Endodermal cell (in vitro differentiated cells): Measurements from ENCODE around the gene SREBF2. TPM values are rescaled to one million over a fixed set of nuclear protein-coding genes. Genes with fewer than 3 reads are reported as not detected.

Source experiments
- DNase-seq: peaks from one replicate; pipeline ENCODE4 v3.0.0-alpha.2; 2017
- H3K27ac ChIP-seq: 2 replicates; pipeline ENCODE4 v1.5.1; 2013; ENCODE audit warnings: mild to moderate bottlenecking, low read depth, low read length, moderate library complexity
- H3K27me3 ChIP-seq: 2 replicates; pipeline ENCODE4 v1.6.1; 2013; ENCODE audit warnings: mild to moderate bottlenecking, low read length, moderate library complexity; ENCODE audit not compliant: insufficient read depth, control insufficient read depth, poor library complexity, severe bottlenecking
- H3K36me3 ChIP-seq: 2 replicates; pipeline ENCODE4 v1.7.0; 2013; ENCODE audit warnings: mild to moderate bottlenecking, low read length, moderate library complexity; ENCODE audit not compliant: control insufficient read depth, insufficient read depth
- H3K4me1 ChIP-seq: one replicate; pipeline ENCODE4 v1.7.0; 2013; ENCODE audit warnings: low read length; ENCODE audit not compliant: control insufficient read depth, insufficient read depth
- H3K4me3 ChIP-seq: 2 replicates; pipeline ENCODE4 v1.5.1; 2013; ENCODE audit warnings: mild to moderate bottlenecking, low read length, moderate library complexity
- H3K9ac ChIP-seq: 2 replicates; pipeline ENCODE4 v1.6.1; 2013; ENCODE audit warnings: mild to moderate bottlenecking, low read length, moderate library complexity; ENCODE audit not compliant: poor library complexity, severe bottlenecking; ENCODE audit errors: extremely low read depth
- H3K9me3 ChIP-seq: 2 replicates; pipeline ENCODE4 v1.6.1; 2013; ENCODE audit warnings: mild to moderate bottlenecking, low read length, moderate library complexity; ENCODE audit not compliant: control insufficient read depth
- H3K27ac Mint-ChIP-seq: 2 replicates; pipeline ENCODE4 v1.8.0; 2020; ENCODE audit warnings: mixed read lengths
- H3K27me3 Mint-ChIP-seq: 2 replicates; pipeline ENCODE4 v1.8.0; 2021; ENCODE audit warnings: mild to moderate bottlenecking, mixed read lengths; ENCODE audit not compliant: insufficient read depth
- H3K36me3 Mint-ChIP-seq: 2 replicates; pipeline ENCODE4 v1.8.0; 2020; ENCODE audit warnings: low read depth, mixed read lengths
- H3K4me1 Mint-ChIP-seq: 2 replicates; pipeline ENCODE4 v1.8.0; 2020; ENCODE audit warnings: mixed read lengths
- H3K4me3 Mint-ChIP-seq: 2 replicates; pipeline ENCODE4 v1.8.0; 2020; ENCODE audit warnings: mild to moderate bottlenecking, moderate library complexity, mixed read lengths
- H3K9me3 Mint-ChIP-seq: 2 replicates; pipeline ENCODE4 v1.8.0; 2020; ENCODE audit warnings: mild to moderate bottlenecking, mixed read lengths
- CTCF ChIP-seq: fragments of 200-600 bp; sonication (generic); conservative IDR thresholded peaks from 2 replicates; pipeline ENCODE4 v1.5.0; 2021; ENCODE audit warnings: antibody characterized with exemption, mild to moderate bottlenecking
- WGBS, 2 experiments: methylation state at CpG; one replicate each; pipeline versions ENCODE4 v1.1.5 to v1.1.7; 2013; ENCODE audit warnings: missing lambda C conversion rate in 2 of 2, mixed read lengths in 1 of 2; ENCODE audit not compliant: insufficient coverage in 1 of 2, insufficient read length in 1 of 2; 5-methylcytosine and 5-hydroxymethylcytosine counted together
- total RNA-seq, 2 donors: library from RNA; stranded (reverse); fragmentation: NEBNext Ultra II Directional in 1 of 2; extraction: Animal tissue kit (Norgen Biotek cat#: 25700) in 1 of 2; gene quantifications; 2 replicates in 1 of 2; 3 replicates in 1 of 2; pipeline ENCODE4 v1.2.1, GENCODE V29; 2021

The SREBF2 gene
- total RNA-seq, 2 donors from 2014 or later: 125 to 135 TPM

GRCh38 chr22:41919357-41920224 is 86.7 kb downstream of the SREBF2 start:
- H3K4me1 Mint-ChIP-seq: peaks cover 7% of the 10 kb centered on the region
- DNase-seq: peak; percentile 96
- H3K4me1 ChIP-seq: no peaks in the 10 kb centered on the region
- peak overlapping the region; percentile 43 for H3K4me3 Mint-ChIP-seq
- peaks cover 65% of the 10 kb centered on the region for H3K27me3 ChIP-seq
- H3K27ac ChIP-seq: no peak overlapping the region
- H3K36me3 ChIP-seq: no peaks in the 10 kb centered on the region
- peaks cover 79% of the 10 kb centered on the region for H3K27me3 Mint-ChIP-seq
- WGBS, 2 experiments: 9 to 16% methylated on average over 28 to 62 of the region's 62 CpGs
- H3K36me3 Mint-ChIP-seq: no peaks in the 10 kb centered on the region
- H3K9ac ChIP-seq: no peak overlapping the region
- no peak overlapping the region for H3K27ac Mint-ChIP-seq
- no peaks in the 10 kb centered on the region for H3K9me3 Mint-ChIP-seq
- H3K9me3 ChIP-seq: no peaks in the 10 kb centered on the region
- peak overlapping the region; percentile 71 for H3K4me3 ChIP-seq
- TF ChIP-seq CTCF: no peak

- H3K36me3 ChIP-seq: no peaks in the 10 kb centered on the region
- no peak overlapping the region for H3K4me3 ChIP-seq
- TF ChIP-seq CTCF: no peak
- no peaks in the 10 kb centered on the region for H3K9me3 Mint-ChIP-seq
- H3K27me3 ChIP-seq: peaks cover 66% of the 10 kb centered on the region
- no peak overlapping the region for H3K27ac ChIP-seq
- H3K9ac ChIP-seq: no peak overlapping the region
- peak overlapping the region; percentile 43 for H3K4me3 Mint-ChIP-seq
- no peaks in the 10 kb centered on the region for H3K36me3 Mint-ChIP-seq
- no peaks in the 10 kb centered on the region for H3K9me3 ChIP-seq
- 74 to 79% methylated on average over 12 to 21 of the region's 21 CpGs for WGBS, 2 experiments
- no peak overlapping the region for H3K27ac Mint-ChIP-seq
- H3K27me3 Mint-ChIP-seq: peaks cover 82% of the 10 kb centered on the region
- no peaks in the 10 kb centered on the region for H3K4me1 ChIP-seq
- DNase-seq: no peak
- H3K4me1 Mint-ChIP-seq: peaks cover 7% of the 10 kb centered on the region
These were observed 87.5 kb downstream of the SREBF2 start for GRCh38 chr22:41920271-41920976.

GRCh38 chr22:41922328-41922727 is 89.4 kb downstream of the SREBF2 start:
- Histone ChIP-seq H3K9ac (no peak overlapping the region), H3K9me3 (no peaks in the 10 kb centered on the region), H3K27ac (no peak overlapping the region), H3K36me3 (no peaks in the 10 kb centered on the region), H3K4me3 (no peak overlapping the region), H3K27me3 (peaks cover 63% of the 10 kb centered on the region), H3K4me1 (no peaks in the 10 kb centered on the region)
- Mint-ChIP-seq H3K27ac (no peak overlapping the region), H3K27me3 (peaks cover 75% of the 10 kb centered on the region), H3K4me1 (no peaks in the 10 kb centered on the region), H3K36me3 (no peaks in the 10 kb centered on the region), H3K9me3 (no peaks in the 10 kb centered on the region), H3K4me3 (no peak overlapping the region)
- no peak for DNase-seq
- 86 to 88% methylated on average over 3 to 5 of the region's 5 CpGs for WGBS, 2 experiments
- TF ChIP-seq CTCF: no peak
